Right lobe of liver (tissue), 4 donors: ENCODE data around the gene SUPT5H.

Experiments used
- POLR2A ChIP-seq: fragments of 450-650 bp; IDR thresholded peaks from one replicate; pipeline ENCODE4 v1.6.1; 2017; ENCODE audit warnings: antibody characterized with exemption, mild to moderate bottlenecking
- TF ChIP-seq, protein P1 (sequence below), 4 donors: fragments of 200-600 bp in 3 of 4; fragments of 450-650 bp in 1 of 4; IDR thresholded peaks; one replicate each; pipeline versions ENCODE4 v1.5.1 to v1.8.0; 2016 to 2022; ENCODE audit warnings: antibody characterized with exemption in 4 of 4, mild to moderate bottlenecking in 2 of 4
- donor health status: DM: no; HTN: no; CAD: no.
- donor health status: DM: no; HTN: no; CAD: no.
- donor health status: DM: no; HTN: yes; CAD: no.

GRCh38 chr19:39406656-39407409, 38.5 kb upstream of the SUPT5H start, which contains the start of gene ZFP36:
- TF ChIP-seq, protein P1, sequence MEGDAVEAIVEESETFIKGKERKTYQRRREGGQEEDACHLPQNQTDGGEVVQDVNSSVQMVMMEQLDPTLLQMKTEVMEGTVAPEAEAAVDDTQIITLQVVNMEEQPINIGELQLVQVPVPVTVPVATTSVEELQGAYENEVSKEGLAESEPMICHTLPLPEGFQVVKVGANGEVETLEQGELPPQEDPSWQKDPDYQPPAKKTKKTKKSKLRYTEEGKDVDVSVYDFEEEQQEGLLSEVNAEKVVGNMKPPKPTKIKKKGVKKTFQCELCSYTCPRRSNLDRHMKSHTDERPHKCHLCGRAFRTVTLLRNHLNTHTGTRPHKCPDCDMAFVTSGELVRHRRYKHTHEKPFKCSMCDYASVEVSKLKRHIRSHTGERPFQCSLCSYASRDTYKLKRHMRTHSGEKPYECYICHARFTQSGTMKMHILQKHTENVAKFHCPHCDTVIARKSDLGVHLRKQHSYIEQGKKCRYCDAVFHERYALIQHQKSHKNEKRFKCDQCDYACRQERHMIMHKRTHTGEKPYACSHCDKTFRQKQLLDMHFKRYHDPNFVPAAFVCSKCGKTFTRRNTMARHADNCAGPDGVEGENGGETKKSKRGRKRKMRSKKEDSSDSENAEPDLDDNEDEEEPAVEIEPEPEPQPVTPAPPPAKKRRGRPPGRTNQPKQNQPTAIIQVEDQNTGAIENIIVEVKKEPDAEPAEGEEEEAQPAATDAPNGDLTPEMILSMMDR (IDR thresholded peaks at IDR 0.05) = no peak
- peak; percentile 99 for TF ChIP-seq POLR2A
